ENCODE measurements around the gene PCGF6. TPM values are rescaled to one million over a fixed set of nuclear protein-coding genes. Genes with fewer than 3 reads are reported as not detected.

PCGF6 gene
- total RNA-seq, 2 donors from 2014 or later = 7.0 to 13.8 TPM

DNA sequence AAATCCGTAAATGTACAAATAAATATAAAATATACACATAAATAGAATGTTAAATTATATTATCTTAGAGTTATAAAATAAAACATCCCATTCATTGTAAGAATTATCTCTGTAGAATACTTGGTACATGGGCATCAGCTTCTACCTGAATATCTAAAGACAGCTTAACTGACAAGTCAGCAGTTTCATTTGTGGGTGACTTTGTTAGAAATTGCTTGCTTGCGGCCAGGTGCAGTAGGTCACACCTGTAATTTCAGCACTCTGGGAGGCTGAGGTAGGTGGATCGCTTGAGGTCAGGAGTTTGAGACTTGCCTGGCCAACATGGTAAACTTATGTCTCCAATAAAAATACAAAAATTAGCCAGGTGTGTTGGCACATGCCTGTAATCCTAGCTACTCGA is 14.6 kb downstream of the PCGF6 start:
- DNase-seq (ENCODE audit: low spot score) = no peak
- peaks cover 3% of the 10 kb centered on the region for H3K36me3 ChIP-seq

DNA sequence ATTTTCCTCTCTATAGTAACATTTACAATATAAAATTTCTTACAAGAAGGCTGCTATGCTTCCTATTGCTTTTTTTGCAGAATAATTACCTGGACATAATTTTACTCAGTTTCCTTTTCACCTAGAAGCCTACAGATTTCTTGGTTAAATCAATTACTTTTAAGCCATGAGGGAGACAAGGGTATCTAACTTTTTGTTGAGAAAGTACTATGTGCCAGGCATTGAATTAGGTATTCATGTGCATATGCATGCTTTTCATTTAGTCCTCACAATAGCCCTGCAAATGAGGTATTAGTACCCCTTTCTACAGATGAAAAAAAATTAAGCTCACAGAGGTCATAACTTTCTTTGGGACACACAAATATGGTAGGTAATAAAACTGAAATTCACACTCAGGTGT is 16.4 kb downstream of the PCGF6 start:
- ATAC-seq (ENCODE audit: insufficient number of reproducible peaks, low FRiP score, low read depth) (no peak), DNase-seq (ENCODE audit: low spot score) (no peak)
- Histone ChIP-seq H3K27me3 (replicated peaks; ENCODE audit: insufficient read depth) (no peaks in the 10 kb centered on the region), H3K36me3 (peaks cover 3% of the 10 kb centered on the region), H3K9me3 (no peaks in the 10 kb centered on the region), H3K4me1 (ENCODE audit: control insufficient read depth in 1 of 2, low read depth in 2 of 2) (no peaks in the 10 kb centered on the region), H3K4me3 (no peak overlapping the region), H3K27ac (no peak overlapping the region)
- TF ChIP-seq CTCF (IDR thresholded peaks at IDR 0.05) = no peak

More for the DNA sequence above, 14.6 kb downstream of the PCGF6 start:
- H3K4me1 ChIP-seq (ENCODE audit: control insufficient read depth in 1 of 2, low read depth in 2 of 2) = no peaks in the 10 kb centered on the region
- H3K9me3 ChIP-seq = no peaks in the 10 kb centered on the region
- TF ChIP-seq CTCF (IDR thresholded peaks at IDR 0.05) = no peak
- no peak overlapping the region for H3K27ac ChIP-seq
- no peak for ATAC-seq (ENCODE audit: insufficient number of reproducible peaks, low FRiP score, low read depth)
- H3K4me3 ChIP-seq = no peak overlapping the region
- H3K27me3 ChIP-seq (replicated peaks; ENCODE audit: insufficient read depth) = no peaks in the 10 kb centered on the region

- peaks cover 3% of the 10 kb centered on the region for H3K36me3 ChIP-seq
- no peak overlapping the region for H3K4me3 ChIP-seq
- H3K27me3 ChIP-seq (replicated peaks; ENCODE audit: insufficient read depth) = no peaks in the 10 kb centered on the region
Measured at GRCh38 chr10:103333934-103334520, 16.9 kb downstream of the PCGF6 start.

DNA sequence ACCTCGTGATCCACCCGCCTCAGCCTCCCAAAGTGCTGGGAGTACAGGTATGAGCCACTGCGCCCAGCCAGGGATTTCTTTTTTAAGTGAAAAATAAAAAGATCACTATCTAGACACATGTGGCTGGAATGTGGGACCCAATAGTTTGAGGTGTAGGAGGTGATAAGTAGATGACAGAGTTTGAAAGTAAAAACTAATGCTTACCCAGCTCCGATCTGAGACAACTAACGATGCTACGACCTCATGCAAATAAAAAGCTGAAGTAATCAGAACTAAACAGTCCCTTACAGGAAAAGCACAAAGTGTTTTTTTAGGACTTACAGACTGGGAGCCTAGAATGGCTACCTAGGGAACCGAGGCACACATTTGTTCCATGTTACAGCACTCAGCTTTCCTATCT is 23.0 kb downstream of the PCGF6 start:
- no peak for DNase-seq (ENCODE audit: low spot score)
- H3K27me3 ChIP-seq (replicated peaks; ENCODE audit: insufficient read depth) = no peaks in the 10 kb centered on the region
- H3K4me1 ChIP-seq (ENCODE audit: control insufficient read depth in 1 of 2, low read depth in 2 of 2) = no peaks in the 10 kb centered on the region
- no peak for TF ChIP-seq CTCF (IDR thresholded peaks at IDR 0.05)
- peaks cover 6% of the 10 kb centered on the region for H3K36me3 ChIP-seq
- no peaks in the 10 kb centered on the region for H3K9me3 ChIP-seq
- no peak for ATAC-seq (ENCODE audit: insufficient number of reproducible peaks, low FRiP score, low read depth)
- no peak overlapping the region for H3K27ac ChIP-seq
- no peak overlapping the region for H3K4me3 ChIP-seq

More at GRCh38 chr10:103333934-103334520, 16.9 kb downstream of the PCGF6 start:
- peak; percentile 46 for TF ChIP-seq CTCF (IDR thresholded peaks at IDR 0.05)
- DNase-seq (ENCODE audit: low spot score) (no peak), ATAC-seq (ENCODE audit: insufficient number of reproducible peaks, low FRiP score, low read depth) (no peak)
- no peak overlapping the region for H3K27ac ChIP-seq
- no peaks in the 10 kb centered on the region for H3K4me1 ChIP-seq (ENCODE audit: control insufficient read depth in 1 of 2, low read depth in 2 of 2)
- H3K9me3 ChIP-seq = no peaks in the 10 kb centered on the region

GRCh38 chr10:103316087-103316486 is 34.9 kb downstream of the PCGF6 start:
- no peak for TF ChIP-seq CTCF (IDR thresholded peaks at IDR 0.05)
- H3K4me1 ChIP-seq (ENCODE audit: control insufficient read depth in 1 of 2, low read depth in 2 of 2) = no peaks in the 10 kb centered on the region
- DNase-seq (ENCODE audit: low spot score) = no peak
- H3K27me3 ChIP-seq (replicated peaks; ENCODE audit: insufficient read depth) = no peaks in the 10 kb centered on the region
- no peak overlapping the region for H3K27ac ChIP-seq
- no peak for ATAC-seq (ENCODE audit: insufficient number of reproducible peaks, low FRiP score, low read depth)
- H3K36me3 ChIP-seq = peaks cover 31% of the 10 kb centered on the region
- H3K9me3 ChIP-seq = no peaks in the 10 kb centered on the region
- H3K4me3 ChIP-seq = no peak overlapping the region
